ENCODE results near the gene DAZ3.
"Not testable (repeated sequence)": the region's sequence is repeated elsewhere in the genome, so short reads cannot be mapped to it uniquely, and the experiment has no call there.

The DAZ3 gene, protein sequence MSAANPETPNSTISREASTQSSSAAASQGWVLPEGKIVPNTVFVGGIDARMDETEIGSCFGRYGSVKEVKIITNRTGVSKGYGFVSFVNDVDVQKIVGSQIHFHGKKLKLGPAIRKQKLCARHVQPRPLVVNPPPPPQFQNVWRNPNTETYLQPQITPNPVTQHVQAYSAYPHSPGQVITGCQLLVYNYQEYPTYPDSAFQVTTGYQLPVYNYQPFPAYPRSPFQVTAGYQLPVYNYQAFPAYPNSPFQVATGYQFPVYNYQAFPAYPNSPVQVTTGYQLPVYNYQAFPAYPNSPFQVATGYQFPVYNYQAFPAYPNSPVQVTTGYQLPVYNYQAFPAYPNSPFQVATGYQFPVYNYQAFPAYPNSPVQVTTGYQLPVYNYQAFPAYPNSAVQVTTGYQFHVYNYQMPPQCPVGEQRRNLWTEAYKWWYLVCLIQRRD

DNA sequence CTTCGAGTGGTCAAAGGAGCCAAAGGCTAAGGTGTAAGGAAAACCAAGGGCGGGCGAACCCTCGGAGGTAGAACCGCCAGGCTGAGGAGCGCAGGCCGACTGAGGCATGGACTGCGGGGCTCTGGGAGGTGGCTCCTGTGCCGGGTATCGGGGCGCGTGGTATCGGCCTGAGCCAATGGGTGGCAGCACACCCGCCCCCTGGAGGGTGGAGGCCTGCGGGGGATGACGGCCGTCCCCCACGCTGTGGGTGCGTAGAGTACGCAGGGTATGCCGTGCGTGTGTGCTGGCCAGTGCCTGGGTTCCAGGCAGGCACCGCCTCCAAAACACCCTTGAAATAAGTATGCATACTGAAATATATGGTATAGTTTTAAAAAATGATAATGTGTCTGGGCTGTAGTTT, at the start of gene DAZ3:
Gene DAZ3, minus strand, starts transcription at position 101 of the 400 bp plus-strand sequence. CDS start 208 bp downstream, outside the sequence.
- DNase-seq (ENCODE audit: low spot score): not testable (repeated sequence)

DNA sequence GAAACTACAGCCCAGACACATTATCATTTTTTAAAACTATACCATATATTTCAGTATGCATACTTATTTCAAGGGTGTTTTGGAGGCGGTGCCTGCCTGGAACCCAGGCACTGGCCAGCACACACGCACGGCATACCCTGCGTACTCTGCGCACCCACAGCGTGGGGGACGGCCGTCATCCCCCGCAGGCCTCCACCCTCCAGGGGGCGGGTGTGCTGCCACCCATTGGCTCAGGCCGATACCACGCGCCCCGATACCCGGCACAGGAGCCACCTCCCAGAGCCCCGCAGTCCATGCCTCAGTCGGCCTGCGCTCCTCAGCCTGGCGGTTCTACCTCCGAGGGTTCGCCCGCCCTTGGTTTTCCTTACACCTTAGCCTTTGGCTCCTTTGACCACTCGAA, 20.4 kb upstream of the DAZ3 start, which contains the start of gene DAZ4:
Gene DAZ4, plus strand, starts transcription at position 301 of the 400 bp plus-strand sequence. CDS start 208 bp downstream, outside the sequence.
- not testable (repeated sequence) for DNase-seq (ENCODE audit: low spot score)

GRCh38 chrY:24825069-24825468, 11.9 kb upstream of the DAZ3 start:
- DNase-seq (ENCODE audit: low spot score): not testable (repeated sequence)

GRCh38 chrY:24824184-24824879, 11.1 kb upstream of the DAZ3 start:
- not testable (repeated sequence) for DNase-seq (ENCODE audit: low spot score)

- not testable (repeated sequence) for DNase-seq (ENCODE audit: low spot score)
Observed at GRCh38 chrY:24821836-24822235, 8.6 kb upstream of the DAZ3 start.

Measured in AG08396 (cell line).